Endothelial cell of umbilical vein (primary cell): ENCODE results near the gene ARMC8.

Experiments used
- CTCF ChIP-seq, 2 donors: IDR thresholded peaks; 1 replicate in 1 of 2; 2 replicates in 1 of 2; pipeline ENCODE4 v1.5.1; 2011; ENCODE audit warnings: low read length in 2 of 2, mild to moderate bottlenecking in 2 of 2, moderate library complexity in 2 of 2, control low read depth in 1 of 2, inconsistent platforms in 1 of 2, low read depth in 1 of 2; ENCODE audit not compliant: insufficient read depth in 1 of 2; ENCODE audit errors: extremely low read depth in 1 of 2
- EZH2 ChIP-seq: IDR thresholded peaks from 2 replicates; pipeline ENCODE4 v1.6.1; 2012; ENCODE audit warnings: borderline replicate concordance, low read depth, mild to moderate bottlenecking, moderate library complexity, low read length, inconsistent platforms; ENCODE audit not compliant: severe bottlenecking
- JUN ChIP-seq: IDR thresholded peaks from 2 replicates; pipeline ENCODE4 v1.6.1; 2011; ENCODE audit warnings: borderline replicate concordance, low read depth; ENCODE audit not compliant: insufficient read length, insufficient read depth
- MAX ChIP-seq: IDR thresholded peaks from 2 replicates; pipeline ENCODE4 v1.6.1; 2011; ENCODE audit not compliant: insufficient read depth, insufficient read length
- MYC ChIP-seq: IDR thresholded peaks from one replicate; pipeline ENCODE4 v1.6.1; 2011; ENCODE audit warnings: mild to moderate bottlenecking, low read depth, low read length
- POLR2A ChIP-seq: IDR thresholded peaks from 2 replicates; pipeline ENCODE4 v1.6.1; 2012; ENCODE audit warnings: low read depth, mild to moderate bottlenecking, control low read depth, low read length
- POLR2AphosphoS5 ChIP-seq: IDR thresholded peaks from 2 replicates; pipeline ENCODE4 v1.6.1; 2012; ENCODE audit warnings: low read depth, mild to moderate bottlenecking, control low read depth, low read length, moderate library complexity; ENCODE audit not compliant: insufficient read depth

- TF ChIP-seq CTCF (IDR thresholded peaks at IDR 0.05; ENCODE audit: extremely low read depth in 1 of 2, insufficient read depth in 1 of 2, low read depth in 1 of 2, low read length in 2 of 2) (no peak), MAX (no peak), POLR2AphosphoS5 (no peak), MYC (no peak), POLR2A (no peak), JUN (no peak), EZH2 (no peak)
These were observed 67.1 kb downstream of the ARMC8 start for GRCh38 chr3:138254216-138254615.
